CD4-positive, alpha-beta T cell treated with Interleukin-15 for 4 hours (primary cell): Measurements from ENCODE around the gene MESD.
A peak's percentile ranks its signal among the peaks of the same experiment; 100 is the strongest.

Experiments
- DNase-seq: peaks from one replicate; pipeline ENCODE4 v3.0.0-alpha.2; 2020; ENCODE audit warnings: low spot score

MESD gene

GRCh38 chr15:80991421-80991820 is 1.8 kb upstream of the MESD start:
- no peak for DNase-seq

DNA sequence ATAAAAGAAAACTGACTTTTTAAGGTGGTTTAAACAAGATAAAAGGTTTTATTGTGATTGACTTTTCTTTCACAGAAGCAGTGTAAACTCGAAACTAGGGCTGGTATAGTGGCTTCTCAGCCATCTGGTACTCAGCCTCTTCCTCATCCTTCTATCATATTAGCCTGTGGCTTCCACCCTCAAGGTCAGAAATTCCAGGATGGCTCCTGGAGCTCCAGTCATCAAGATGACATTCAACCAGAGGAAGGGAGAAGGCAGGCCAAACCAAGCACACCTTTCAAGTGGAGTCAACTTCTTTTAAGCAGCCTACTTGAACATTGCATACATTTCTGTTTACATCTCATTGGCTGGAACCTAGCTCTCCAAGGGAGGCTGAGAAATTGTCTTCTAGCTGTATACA is 1.3 kb upstream of the MESD start:
- DNase-seq, result no peak

- no peak for DNase-seq
These were observed 520 bp downstream of the MESD start for GRCh38 chr15:80989081-80989517.

DNA sequence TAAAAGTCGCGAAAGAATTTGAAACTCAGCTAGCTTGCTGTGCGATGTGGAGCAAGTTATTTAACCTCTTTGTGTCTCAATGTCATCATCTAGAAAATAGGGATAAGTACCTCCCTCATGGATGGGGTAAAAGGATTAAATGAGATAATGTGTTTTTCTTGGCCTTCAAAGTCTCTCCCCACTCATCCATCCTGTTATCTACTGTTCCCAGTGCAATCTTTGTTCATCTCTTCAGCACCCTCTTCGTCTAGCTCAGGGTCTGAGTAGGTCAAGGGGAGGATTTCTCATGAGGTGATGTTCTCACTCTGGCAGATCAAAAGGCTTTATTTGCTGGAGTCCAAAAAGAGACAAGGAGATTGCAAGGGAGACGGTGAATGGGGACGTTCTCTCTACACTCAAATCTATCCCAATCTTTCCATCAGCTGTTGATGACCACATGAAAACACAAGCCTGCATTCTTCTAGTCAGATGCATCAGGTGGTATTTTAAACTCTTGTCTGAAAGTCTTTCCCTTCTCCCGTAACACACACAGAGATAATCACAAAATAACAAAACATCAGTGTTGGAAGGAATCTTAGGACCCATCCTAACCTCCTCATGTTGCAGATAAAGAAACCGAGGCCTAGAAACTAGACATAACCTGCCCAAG is 1.3 kb downstream of the MESD start:
- no peak for DNase-seq

DNA sequence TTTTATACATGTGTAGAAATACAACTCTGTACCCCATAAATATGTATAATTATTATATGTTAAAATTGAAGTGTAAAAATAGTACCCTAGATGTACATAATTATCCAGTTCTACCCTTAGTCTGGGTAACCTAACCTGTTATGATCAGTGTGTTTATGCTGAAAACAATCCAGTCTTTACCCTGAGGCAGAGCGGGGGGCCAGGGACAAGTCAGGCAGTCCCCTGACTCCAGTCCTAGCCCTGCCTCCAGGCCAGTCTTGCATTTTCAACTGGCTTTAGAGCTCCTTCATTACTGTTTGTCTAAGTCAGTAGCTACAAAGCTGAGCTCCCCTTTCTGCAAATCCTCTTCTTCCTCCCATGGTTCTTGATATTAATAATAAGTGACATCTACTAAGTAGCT is 3.1 kb downstream of the MESD start:
- no peak for DNase-seq

GRCh38 chr15:80985981-80986380 is 3.6 kb downstream of the MESD start:
- no peak for DNase-seq

DNA sequence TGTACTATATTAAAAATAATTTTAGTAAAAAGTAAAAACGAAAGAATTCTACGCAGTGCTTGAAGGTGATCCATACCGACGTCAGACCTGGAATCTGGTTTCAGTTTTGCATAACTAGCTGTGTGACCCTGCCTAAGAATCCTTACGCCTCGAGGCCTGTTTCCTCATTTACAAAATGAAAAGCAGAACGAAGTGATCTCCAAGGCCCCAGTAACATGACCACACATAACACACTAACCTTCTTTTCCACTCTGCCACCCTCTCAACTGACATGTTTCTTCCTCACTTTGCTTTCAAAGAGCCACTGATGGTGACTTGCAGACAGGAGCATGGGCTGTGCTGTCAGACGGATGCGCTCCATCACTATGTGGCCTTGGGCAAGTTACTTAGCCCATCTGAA is 4.8 kb downstream of the MESD start:
- no peak for DNase-seq

DNA sequence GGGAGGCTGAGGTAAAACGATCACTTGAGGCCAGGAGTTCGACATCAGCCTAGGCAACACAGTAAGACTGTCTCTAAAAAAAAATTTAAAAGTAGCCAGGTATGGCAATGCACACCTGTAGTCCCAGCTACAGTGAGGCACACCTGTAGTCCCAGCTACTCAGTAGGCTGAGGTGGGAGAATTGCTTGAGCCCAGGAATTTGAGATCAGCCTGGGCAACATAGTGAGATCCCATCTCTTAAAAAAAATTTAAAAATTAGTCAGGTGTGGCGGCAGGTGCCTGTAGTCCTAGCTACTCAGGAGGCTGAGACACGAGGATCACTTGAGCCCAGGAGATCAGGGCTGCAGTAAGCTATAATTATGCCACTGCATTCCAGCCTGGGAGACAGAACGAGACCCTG is 6.8 kb downstream of the MESD start:
- no peak for DNase-seq

DNA sequence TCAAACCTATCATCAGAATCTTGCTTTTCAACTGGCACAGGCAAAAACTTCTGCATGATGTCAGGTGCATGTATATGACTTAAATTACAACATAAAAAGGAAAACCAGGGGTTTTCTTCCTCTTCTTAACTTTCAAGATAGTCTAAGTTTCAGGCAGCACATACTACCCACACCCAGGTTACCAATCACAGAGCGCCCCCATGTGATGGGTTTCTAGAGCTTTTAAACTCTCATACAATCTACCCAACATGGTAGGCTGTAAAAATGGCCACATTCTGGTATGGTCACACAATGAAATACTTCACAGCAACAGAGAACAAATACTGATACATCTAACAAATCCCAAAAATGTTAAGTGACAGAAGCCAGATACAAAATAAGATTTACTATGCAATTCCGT is 7.4 kb downstream of the MESD start:
- no peak for DNase-seq

- no peak for DNase-seq
These were observed 9.9 kb downstream of the MESD start for GRCh38 chr15:80979538-80980200.

DNA sequence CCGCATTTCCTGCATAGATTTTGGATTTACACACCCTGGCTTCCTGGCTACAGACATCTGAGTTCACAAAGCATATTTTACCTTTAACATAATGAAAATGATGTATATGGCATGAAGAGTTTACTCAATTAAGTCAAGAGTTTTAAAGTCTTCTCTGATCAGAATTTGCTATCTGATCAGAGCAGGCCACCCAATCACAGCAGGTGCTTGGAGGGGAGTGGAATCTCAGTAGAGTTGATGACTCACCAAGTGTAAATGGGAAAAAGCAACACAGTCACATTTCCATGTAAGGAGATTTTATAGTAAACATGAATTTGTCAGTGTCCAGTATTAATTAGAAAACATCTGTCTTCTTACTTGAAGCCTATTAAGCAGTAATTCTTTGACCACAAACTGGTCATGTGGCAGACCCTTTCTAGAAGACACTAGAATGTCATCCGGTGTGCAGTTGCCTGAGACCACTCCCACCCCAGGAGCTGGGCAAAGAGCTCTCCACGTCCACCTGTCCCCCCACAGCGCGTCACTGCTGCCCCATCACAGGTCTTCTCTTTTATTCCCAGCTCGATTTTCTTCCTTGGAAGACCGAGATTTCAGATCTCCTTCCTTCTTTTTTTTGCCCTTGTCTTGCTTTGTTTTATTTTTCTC is 10.8 kb downstream of the MESD start:
- no peak for DNase-seq

GRCh38 chr15:80977627-80978036 is 12.0 kb downstream of the MESD start:
- DNase-seq, result peak; percentile 44

- DNase-seq, result no peak
These were observed 12.8 kb downstream of the MESD start for GRCh38 chr15:80976851-80977250.

DNA sequence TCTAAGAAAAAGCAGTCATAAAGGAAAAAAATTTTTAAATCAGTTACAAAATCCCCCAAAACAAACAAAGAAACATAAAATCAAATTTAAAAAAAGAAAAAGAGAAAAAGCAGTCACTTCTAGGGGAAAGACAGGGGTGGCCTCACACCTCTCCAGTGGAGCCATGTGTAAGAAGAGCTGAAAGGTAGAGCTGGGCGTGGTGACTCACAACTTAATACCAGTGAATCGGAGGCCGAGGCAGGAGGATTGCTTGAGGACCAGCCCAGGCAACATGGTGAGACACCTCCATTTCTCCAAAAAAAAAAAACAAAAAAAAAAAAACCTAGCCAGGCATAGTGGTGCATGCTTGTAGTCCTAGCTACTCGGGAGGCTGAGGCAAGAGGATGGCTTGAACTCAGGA is 14.7 kb downstream of the MESD start:
- no peak for DNase-seq

- DNase-seq, result no peak
These were observed 17.3 kb downstream of the MESD start for GRCh38 chr15:80972276-80972675.

DNA sequence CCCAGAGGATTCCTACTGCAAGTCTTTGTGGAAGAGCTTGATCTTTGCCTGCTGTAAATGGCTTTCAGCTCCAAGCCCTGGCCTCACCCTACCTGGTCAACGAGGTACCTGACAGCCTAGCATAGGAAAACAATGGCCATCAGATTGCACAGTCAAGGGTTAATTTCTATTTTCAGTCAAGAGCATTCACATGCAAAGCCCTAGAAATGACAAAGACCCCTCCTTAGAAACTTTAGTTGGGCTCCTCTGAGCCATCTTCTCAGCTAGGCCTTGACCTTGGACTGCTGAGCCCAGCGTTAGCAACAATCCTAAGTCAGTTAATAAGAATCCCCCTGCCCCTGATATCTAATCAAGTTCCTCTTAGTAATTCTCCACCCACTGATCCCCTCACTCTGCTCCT is 18.5 kb downstream of the MESD start:
- no peak for DNase-seq

GRCh38 chr15:80970658-80971057 is 19.0 kb downstream of the MESD start:
- DNase-seq, result no peak

DNA sequence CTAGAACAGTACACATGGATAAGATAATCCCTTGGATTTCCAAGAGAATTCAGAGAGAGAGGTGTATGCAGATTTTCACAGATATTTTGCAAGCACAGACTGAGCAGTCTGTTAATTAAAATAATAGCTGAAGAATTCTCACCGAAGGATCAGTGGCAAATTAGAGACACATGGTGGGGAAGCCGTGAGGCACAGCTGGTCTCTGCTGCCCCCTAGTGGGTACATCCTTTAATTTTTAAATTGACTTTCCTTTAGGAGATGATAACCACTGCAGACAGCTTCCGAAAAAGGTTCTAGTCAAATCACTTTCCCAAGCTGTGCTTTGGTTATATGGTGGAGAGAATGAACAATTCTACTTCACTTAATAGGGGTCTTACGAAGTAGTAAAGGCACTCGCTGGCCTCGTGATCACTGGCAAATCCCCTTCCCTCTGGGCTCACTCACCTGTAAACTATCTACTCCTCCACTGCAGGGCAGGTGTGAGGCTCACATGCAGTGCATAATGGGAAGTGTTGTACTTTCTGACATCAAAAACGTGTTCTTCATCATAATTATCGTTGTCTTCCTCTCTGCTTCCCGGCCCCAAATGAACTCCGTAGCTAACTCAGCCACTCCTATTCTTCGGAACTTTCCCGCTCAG is 19.5 kb downstream of the MESD start:
- DNase-seq, result peak; percentile 73

DNA sequence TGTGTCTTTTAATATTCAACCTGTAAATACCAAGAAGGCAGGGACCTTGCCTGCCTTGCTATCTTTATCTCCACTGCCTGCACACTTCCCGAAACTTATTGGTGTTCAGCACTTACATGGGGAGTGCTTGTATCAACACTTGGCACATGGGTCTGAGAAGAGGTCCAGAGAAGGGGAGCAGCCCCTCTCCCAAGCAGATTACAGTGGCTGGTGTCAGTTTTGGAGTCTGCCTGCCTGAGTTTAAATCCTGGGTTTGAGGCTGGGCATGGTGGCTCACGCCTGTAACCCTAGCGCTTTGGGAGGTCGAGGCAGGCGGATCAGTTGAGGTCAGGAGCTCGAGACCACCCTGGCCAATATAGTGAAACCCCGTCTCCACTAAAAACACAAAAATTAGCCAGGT is 20.3 kb downstream of the MESD start:
- DNase-seq, result no peak

- DNase-seq, result no peak
These were observed 21.6 kb downstream of the MESD start for GRCh38 chr15:80967991-80968510.

- no peak for DNase-seq
These were observed 22.2 kb downstream of the MESD start for GRCh38 chr15:80967451-80967850.

GRCh38 chr15:80966431-80967197 is 23.0 kb downstream of the MESD start:
- no peak for DNase-seq
